Naive thymus-derived CD8-positive, alpha-beta T cell (primary cell): ENCODE data around the gene ERI2. TPM values are rescaled to one million over a fixed set of nuclear protein-coding genes. Genes with fewer than 3 reads are reported as not detected.
A peak's percentile ranks its signal among the peaks of the same experiment; 100 is the strongest.
"Not testable (repeated sequence)": the region's sequence is repeated elsewhere in the genome, so short reads cannot be mapped to it uniquely, and the experiment has no call there.

Experiments
- ATAC-seq, 2 donors: fragments of 150-1000 bp; cut with Tn5 transposase in 1 of 2; sonication (Bioruptor Pico), chemical (Tn5 transposase) in 1 of 2; 1 replicate in 1 of 2; 2 replicates in 1 of 2; pipeline ENCODE4 v1.10.0; 2021; ENCODE audit warnings: mild to moderate bottlenecking in 2 of 2, moderate library complexity in 2 of 2
- POLR2A ChIA-PET: fragments of 350-600 bp; sonication (Branson Sonifier 250); formaldehyde crosslinking; loops from one replicate; lab custom pipeline; 2021; ENCODE audit warnings: antibody characterized with exemption; lab: Charles Lee
- DNase-seq, 10 donors: peaks; one replicate each; pipeline versions ENCODE4 v3.0.0 to v3.0.0-alpha.2; 2020 to 2022
- H3K27ac Mint-ChIP-seq, 10 donors: one replicate each; pipeline ENCODE4 v1.8.0; 2020 to 2022; ENCODE audit warnings: mild to moderate bottlenecking in 10 of 10, mixed read lengths in 10 of 10, moderate library complexity in 4 of 10, inconsistent platforms in 1 of 10
- H3K27me3 Mint-ChIP-seq, 5 donors: one replicate each; pipeline ENCODE4 v1.8.0; 2021 to 2022; ENCODE audit warnings: mixed read lengths in 5 of 5
- H3K36me3 Mint-ChIP-seq, 3 donors: one replicate each; pipeline ENCODE4 v1.8.0; 2020 to 2022; ENCODE audit warnings: mixed read lengths in 3 of 3, mild to moderate bottlenecking in 2 of 3, inconsistent platforms in 1 of 3
- H3K4me1 Mint-ChIP-seq, 4 donors: one replicate each; pipeline ENCODE4 v1.8.0; 2021 to 2022; ENCODE audit warnings: mixed read lengths in 4 of 4
- H3K4me3 Mint-ChIP-seq, 10 donors: one replicate each; pipeline ENCODE4 v1.8.0; 2020 to 2022; ENCODE audit warnings: mild to moderate bottlenecking in 10 of 10, mixed read lengths in 10 of 10, moderate library complexity in 6 of 10, inconsistent platforms in 1 of 10
- H3K9me3 Mint-ChIP-seq, 9 donors: one replicate each; pipeline ENCODE4 v1.8.0; 2020 to 2022; ENCODE audit warnings: mixed read lengths in 9 of 9, mild to moderate bottlenecking in 3 of 9, inconsistent platforms in 1 of 9, moderate library complexity in 1 of 9
- polyA plus RNA-seq, 3 donors: library from polyadenylated mRNA; unstranded; fragments of 300-500 nt; fragmentation: Illumina TruSeq; gene quantifications; one replicate each; pipeline ENCODE4 v1.2.3, GENCODE V29; 2021
- total RNA-seq, 8 experiments: library from RNA in 2 of 8; stranded (reverse) in 2 of 8; gene quantifications; one replicate each; pipeline ENCODE4 v1.2.3 and lab custom pipeline; 2021 to 2026

Gene ERI2
- total and polyA plus RNA-seq, 5 experiments from 2014 or later: 1.2 to 3.8 (median 2.1) TPM

- DNase-seq (no peak), ATAC-seq (no peak)
- Mint-ChIP-seq H3K9me3 (no peaks in the 10 kb centered on the region), H3K27ac (no peak overlapping the region), H3K4me3 (no peak overlapping the region), H3K27me3 (peaks cover 0 to 4% (median 0%) of the 10 kb centered on the region in 5 donors), H3K4me1 (peaks cover 1 to 11% (median 6%) of the 10 kb centered on the region in 4 donors), H3K36me3 (no peaks in the 10 kb centered on the region)
- POLR2A ChIA-PET: no interaction called here
These were observed 5.7 kb upstream of the ERI2 start for GRCh38 chr16:20811889-20812439.

- H3K27me3 Mint-ChIP-seq: peaks cover 0 to 4% (median 0%) of the 10 kb centered on the region in 5 donors
- peaks cover 7 to 27% (median 18%) of the 10 kb centered on the region in 4 donors for H3K4me1 Mint-ChIP-seq
- POLR2A ChIA-PET: no interaction called here
- DNase-seq (no peak), ATAC-seq (no peak)
- peak overlapping the region in 5 of 10 donors; percentile 35 to 70 (median 41) for H3K27ac Mint-ChIP-seq
- H3K4me3 Mint-ChIP-seq: peak overlapping the region; percentile 46 to 98 (median 92)
- no peaks in the 10 kb centered on the region for H3K9me3 Mint-ChIP-seq
- H3K36me3 Mint-ChIP-seq: no peaks in the 10 kb centered on the region
These were observed 1.6 kb upstream of the ERI2 start for GRCh38 chr16:20807862-20808261.

- not testable (repeated sequence) for DNase-seq, ATAC-seq, H3K27me3 Mint-ChIP-seq, H3K36me3 Mint-ChIP-seq, H3K9me3 Mint-ChIP-seq
- H3K4me1 Mint-ChIP-seq: peaks cover 7 to 27% (median 18%) of the 10 kb centered on the region in 4 donors
- H3K27ac Mint-ChIP-seq: peak overlapping the region; percentile 53 to 97 (median 93)
- peak overlapping the region; percentile 91 to 99 (median 98) for H3K4me3 Mint-ChIP-seq
- POLR2A ChIA-PET: interaction anchor here (1.2 kb wide), 1 partner anchor 39 kb away, joined by 4 read pairs; no protein-coding TSS in a partner anchor
These were observed 546 bp downstream of the ERI2 start for GRCh38 chr16:20805684-20806167.

GRCh38 chr16:20803561-20804214, 2.6 kb downstream of the ERI2 start:
- ATAC-seq (no peak), DNase-seq (no peak)
- no peaks in the 10 kb centered on the region for H3K36me3 Mint-ChIP-seq
- POLR2A ChIA-PET: interaction anchor here (0.6 kb wide), 2 partner anchors 32 to 85 kb away, joined by 4 read pairs; no protein-coding TSS in a partner anchor
- peaks cover 7 to 28% (median 22%) of the 10 kb centered on the region in 4 donors for H3K4me1 Mint-ChIP-seq
- no peaks in the 10 kb centered on the region for H3K27me3 Mint-ChIP-seq
- no peaks in the 10 kb centered on the region for H3K9me3 Mint-ChIP-seq
- H3K4me3 Mint-ChIP-seq: no peak overlapping the region
- peak overlapping the region in 3 of 10 donors; percentile 25 to 81 (median 42) for H3K27ac Mint-ChIP-seq

- DNase-seq (no peak), ATAC-seq (no peak)
- Mint-ChIP-seq H3K4me1 (peaks cover 7 to 33% (median 26%) of the 10 kb centered on the region in 4 donors), H3K4me3 (no peak overlapping the region), H3K9me3 (no peaks in the 10 kb centered on the region), H3K27ac (peak overlapping the region in 1 of 10 donors; percentile 81), H3K27me3 (no peaks in the 10 kb centered on the region), H3K36me3 (no peaks in the 10 kb centered on the region)
- POLR2A ChIA-PET: no interaction called here
These were observed 3.1 kb downstream of the ERI2 start for GRCh38 chr16:20803192-20803560.

- POLR2A ChIA-PET: no interaction called here
- peak overlapping the region in 2 of 10 donors; percentile 8 to 39 for H3K27ac Mint-ChIP-seq
- no peak for ATAC-seq
These were observed 5.0 kb downstream of the ERI2 start for GRCh38 chr16:20801278-20801677.

GRCh38 chr16:20799599-20799998, 6.7 kb downstream of the ERI2 start:
- POLR2A ChIA-PET: no interaction called here
- DNase-seq: peak in 3 of 10 donors; percentile 22 to 48 (median 34)
- Mint-ChIP-seq H3K4me1 (peaks cover 0 to 14% (median 10%) of the 10 kb centered on the region in 4 donors), H3K4me3 (no peak overlapping the region), H3K36me3 (peaks cover 0 to 7% (median 0%) of the 10 kb centered on the region in 3 donors), H3K27me3 (no peaks in the 10 kb centered on the region), H3K27ac (no peak overlapping the region), H3K9me3 (no peaks in the 10 kb centered on the region)
- ATAC-seq: no peak

More at GRCh38 chr16:20801278-20801677, 5.0 kb downstream of the ERI2 start:
- H3K4me3 Mint-ChIP-seq: no peak overlapping the region
- H3K36me3 Mint-ChIP-seq: peaks cover 0 to 7% (median 0%) of the 10 kb centered on the region in 3 donors
- H3K27me3 Mint-ChIP-seq: no peaks in the 10 kb centered on the region
- H3K9me3 Mint-ChIP-seq: no peaks in the 10 kb centered on the region
- H3K4me1 Mint-ChIP-seq: peaks cover under 1 to 23% (median 17%) of the 10 kb centered on the region in 4 donors
- DNase-seq: no peak

- DNase-seq: no peak
- Mint-ChIP-seq H3K27ac (peak overlapping the region in 3 of 10 donors; percentile 44 to 82 (median 48)), H3K27me3 (no peaks in the 10 kb centered on the region), H3K4me1 (peaks cover 0 to 14% (median 10%) of the 10 kb centered on the region in 4 donors), H3K4me3 (no peak overlapping the region), H3K36me3 (peaks cover 0 to 7% (median 0%) of the 10 kb centered on the region in 3 donors), H3K9me3 (no peaks in the 10 kb centered on the region)
- POLR2A ChIA-PET: no interaction called here
- no peak for ATAC-seq
These were observed 7.9 kb downstream of the ERI2 start for GRCh38 chr16:20798364-20798763.

GRCh38 chr16:20791923-20792612, 14.2 kb downstream of the ERI2 start:
- H3K9me3 Mint-ChIP-seq: no peaks in the 10 kb centered on the region
- no peaks in the 10 kb centered on the region for H3K4me1 Mint-ChIP-seq
- no peaks in the 10 kb centered on the region for H3K27me3 Mint-ChIP-seq
- DNase-seq (no peak), ATAC-seq (no peak)
- H3K27ac Mint-ChIP-seq: no peak overlapping the region
- POLR2A ChIA-PET: interaction anchor here (0.6 kb wide), 1 partner anchor 65 kb away, joined by 3 read pairs; no protein-coding TSS in a partner anchor
- no peak overlapping the region for H3K4me3 Mint-ChIP-seq
- peaks cover 0 to 16% (median 7%) of the 10 kb centered on the region in 3 donors for H3K36me3 Mint-ChIP-seq

GRCh38 chr16:20789130-20789529, 17.1 kb downstream of the ERI2 start:
- no peak for DNase-seq
- no peak overlapping the region for H3K4me3 Mint-ChIP-seq
- no peak for ATAC-seq
- peaks cover 0 to 17% (median 7%) of the 10 kb centered on the region in 3 donors for H3K36me3 Mint-ChIP-seq
- no peaks in the 10 kb centered on the region for H3K4me1 Mint-ChIP-seq
- no peaks in the 10 kb centered on the region for H3K27me3 Mint-ChIP-seq
- POLR2A ChIA-PET: interaction anchor here (0.7 kb wide), 1 partner anchor 1463 kb away, joined by 3 read pairs; no protein-coding TSS in a partner anchor
- H3K9me3 Mint-ChIP-seq: no peaks in the 10 kb centered on the region
- no peak overlapping the region for H3K27ac Mint-ChIP-seq

GRCh38 chr16:20784204-20784603, 22.1 kb downstream of the ERI2 start:
- H3K36me3 Mint-ChIP-seq: peaks cover 0 to 36% (median 9%) of the 10 kb centered on the region in 3 donors
- no peaks in the 10 kb centered on the region for H3K27me3 Mint-ChIP-seq
- no peak for DNase-seq
- no peaks in the 10 kb centered on the region for H3K9me3 Mint-ChIP-seq
- H3K4me3 Mint-ChIP-seq: no peak overlapping the region
- H3K4me1 Mint-ChIP-seq: no peaks in the 10 kb centered on the region
- no peak overlapping the region for H3K27ac Mint-ChIP-seq
- no peak for ATAC-seq
- POLR2A ChIA-PET: no interaction called here

- Mint-ChIP-seq H3K36me3 (peaks cover 3 to 45% (median 12%) of the 10 kb centered on the region in 3 donors), H3K4me3 (no peak overlapping the region), H3K27ac (no peak overlapping the region), H3K27me3 (no peaks in the 10 kb centered on the region), H3K9me3 (no peaks in the 10 kb centered on the region), H3K4me1 (no peaks in the 10 kb centered on the region)
- ATAC-seq (no peak), DNase-seq (no peak)
- POLR2A ChIA-PET: no interaction called here
These were observed 23.8 kb downstream of the ERI2 start for GRCh38 chr16:20782470-20782869.
